ENCODE measurements around the gene RAPGEF4.

- TF ChIP-seq CTCF (IDR thresholded peaks at IDR 0.05): no peak
- TF ChIP-seq POLR2AphosphoS5 (IDR thresholded peaks at IDR 0.05): no peak
- TF ChIP-seq POLR2A (IDR thresholded peaks at IDR 0.05): no peak
These were observed 4.1 kb downstream of the RAPGEF4 start for GRCh38 chr2:172739661-172740266.

Data from stomach (tissue), 4 donors.